D721Med (cell line): ENCODE measurements around the gene CCK.

Source experiments
- DNase-seq: peaks from one replicate; pipeline ENCODE4 v3.0.0; 2011; ENCODE audit warnings: low spot score; ENCODE audit not compliant: insufficient read length
- FAIRE-seq: peaks from 2 replicates; lab custom pipeline; 2011; peaks lifted over from hg19 to GRCh38; lab: Jason Lieb, UNC
- TF ChIP-seq, protein P1 (sequence below): IDR thresholded peaks from 2 replicates; pipeline ENCODE4 v1.5.1; 2012; ENCODE audit warnings: mild to moderate bottlenecking, control low read depth; ENCODE audit not compliant: insufficient read depth; ENCODE audit errors: missing control alignments

Gene CCK

DNA sequence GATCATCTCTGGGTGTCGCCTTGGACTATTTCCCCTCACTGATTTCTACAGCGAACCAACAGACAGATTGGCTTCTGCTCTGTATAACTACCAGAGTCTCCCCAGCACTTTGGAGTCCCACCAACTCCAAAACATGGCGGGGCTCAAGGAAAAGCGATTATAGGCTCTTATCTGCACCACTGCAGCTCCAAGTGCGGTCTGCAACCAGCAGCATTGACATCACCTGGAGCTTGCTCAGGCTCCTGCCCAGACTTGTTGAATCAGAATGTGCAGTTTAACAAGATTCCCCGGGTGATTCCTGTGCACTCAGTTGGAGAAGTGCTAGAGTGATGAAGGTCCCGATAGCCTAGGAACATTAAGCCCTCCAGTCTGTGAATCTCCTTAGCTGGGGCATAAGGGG is 9.0 kb downstream of the CCK start:
- FAIRE-seq (no peak), DNase-seq (no peak)
- TF ChIP-seq, protein P1, sequence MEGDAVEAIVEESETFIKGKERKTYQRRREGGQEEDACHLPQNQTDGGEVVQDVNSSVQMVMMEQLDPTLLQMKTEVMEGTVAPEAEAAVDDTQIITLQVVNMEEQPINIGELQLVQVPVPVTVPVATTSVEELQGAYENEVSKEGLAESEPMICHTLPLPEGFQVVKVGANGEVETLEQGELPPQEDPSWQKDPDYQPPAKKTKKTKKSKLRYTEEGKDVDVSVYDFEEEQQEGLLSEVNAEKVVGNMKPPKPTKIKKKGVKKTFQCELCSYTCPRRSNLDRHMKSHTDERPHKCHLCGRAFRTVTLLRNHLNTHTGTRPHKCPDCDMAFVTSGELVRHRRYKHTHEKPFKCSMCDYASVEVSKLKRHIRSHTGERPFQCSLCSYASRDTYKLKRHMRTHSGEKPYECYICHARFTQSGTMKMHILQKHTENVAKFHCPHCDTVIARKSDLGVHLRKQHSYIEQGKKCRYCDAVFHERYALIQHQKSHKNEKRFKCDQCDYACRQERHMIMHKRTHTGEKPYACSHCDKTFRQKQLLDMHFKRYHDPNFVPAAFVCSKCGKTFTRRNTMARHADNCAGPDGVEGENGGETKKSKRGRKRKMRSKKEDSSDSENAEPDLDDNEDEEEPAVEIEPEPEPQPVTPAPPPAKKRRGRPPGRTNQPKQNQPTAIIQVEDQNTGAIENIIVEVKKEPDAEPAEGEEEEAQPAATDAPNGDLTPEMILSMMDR, result no peak

DNA sequence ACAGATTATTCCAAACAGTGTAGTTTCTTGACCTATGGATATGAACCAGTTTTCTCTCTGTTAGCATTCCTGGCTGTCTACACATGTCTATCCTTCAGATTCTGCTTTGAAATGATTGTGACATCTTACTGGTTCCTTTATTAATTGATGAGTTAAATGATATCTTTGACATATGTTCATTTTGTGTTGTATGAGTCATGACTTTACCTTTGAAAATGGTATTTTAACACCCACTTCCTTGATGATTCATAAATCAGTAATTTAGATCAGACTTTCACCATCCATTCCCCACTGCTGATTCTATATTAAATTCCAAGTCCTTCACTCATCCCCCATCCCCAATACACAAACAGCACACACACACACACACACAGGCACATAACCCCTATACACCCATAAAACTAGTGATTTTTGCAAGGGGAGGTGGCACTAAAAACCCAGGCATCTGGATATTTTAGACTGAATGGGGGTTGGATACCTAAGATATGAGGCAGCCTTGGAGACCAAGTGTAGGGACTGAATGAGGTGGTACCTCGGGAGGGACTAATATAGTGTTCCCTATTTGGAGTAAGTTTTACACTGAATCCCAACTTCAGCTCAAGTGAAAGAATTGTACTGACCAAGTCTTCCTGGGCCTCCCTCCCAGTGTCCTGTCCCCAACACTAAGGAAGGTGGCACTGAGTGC is 9.7 kb downstream of the CCK start:
- TF ChIP-seq, protein P1, result no peak
- DNase-seq, result no peak
- no peak for FAIRE-seq

GRCh38 chr3:42254566-42254965 is 11.4 kb downstream of the CCK start:
- TF ChIP-seq, protein P1, result no peak
- DNase-seq (no peak), FAIRE-seq (no peak)

GRCh38 chr3:42250761-42251160 is 15.2 kb downstream of the CCK start:
- no peak for FAIRE-seq
- TF ChIP-seq, protein P1, result no peak

GRCh38 chr3:42247576-42248027 is 18.4 kb downstream of the CCK start:
- FAIRE-seq (no peak), DNase-seq (no peak)
- TF ChIP-seq, protein P1, result peak; percentile 65

More at GRCh38 chr3:42250761-42251160, 15.2 kb downstream of the CCK start:
- DNase-seq, result no peak

DNA sequence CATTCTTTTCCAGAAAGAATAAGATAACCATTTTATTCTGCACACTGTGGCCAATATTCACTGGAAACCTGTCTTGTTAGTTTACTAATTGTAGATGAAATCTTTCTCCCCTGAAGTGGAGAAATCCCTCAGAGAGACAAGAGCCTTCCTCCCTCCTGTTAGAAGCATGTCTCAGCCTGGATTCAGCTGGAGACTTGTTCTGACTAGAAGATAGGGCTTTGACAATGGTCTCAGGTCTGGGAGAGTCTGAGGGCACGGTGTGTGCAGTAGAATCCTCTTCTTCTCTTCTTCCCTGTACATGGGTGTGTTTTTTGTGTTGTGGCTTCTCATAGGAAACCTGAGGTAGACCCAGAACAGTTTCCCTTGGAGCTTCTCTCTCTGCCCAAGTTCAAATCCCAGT is 19.9 kb downstream of the CCK start:
- FAIRE-seq, result no peak
- TF ChIP-seq, protein P1, result no peak

DNA sequence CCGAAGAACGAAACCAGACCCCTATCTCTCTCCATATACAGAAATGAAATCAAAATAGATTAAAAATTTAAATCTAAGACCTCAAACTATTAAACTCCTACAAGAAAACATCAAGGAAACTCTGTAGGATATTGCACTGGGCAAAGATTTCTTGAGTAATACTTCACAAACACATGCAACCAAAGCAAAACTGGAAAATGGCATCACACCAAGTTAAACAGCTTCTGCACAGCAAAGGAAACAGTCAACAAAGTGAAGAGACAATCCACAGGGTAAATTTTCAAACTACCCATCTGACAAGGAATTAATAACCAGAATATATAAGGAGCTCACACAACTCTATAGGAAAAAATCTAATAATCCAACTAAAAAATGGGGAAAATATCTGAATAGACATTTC is 29.4 kb downstream of the CCK start:
- no peak for DNase-seq
- no peak for FAIRE-seq
- TF ChIP-seq, protein P1, result no peak

More for the DNA sequence above, 19.9 kb downstream of the CCK start:
- DNase-seq, result no peak
